Left renal pelvis (tissue), 4 donors: Measurements from ENCODE around the gene GRIK5. TPM values are rescaled to one million over a fixed set of nuclear protein-coding genes. Genes with fewer than 3 reads are reported as not detected.
"Not testable (repeated sequence)": the region's sequence is repeated elsewhere in the genome, so short reads cannot be mapped to it uniquely, and the experiment has no call there.

ENCODE experiments used
- DNase-seq, 4 donors: peaks; one replicate each; pipeline ENCODE4 v3.0.0-alpha.2; 2013; ENCODE audit warnings: low read depth in 4 of 4, low spot score in 3 of 4
- polyA plus RNA-seq, 4 donors: library from polyadenylated mRNA; unstranded; fragments of 120-200 nt; gene quantifications; one replicate each; pipeline ENCODE4 v1.2.1, GENCODE V29; 2013; ENCODE audit not compliant: insufficient read length in 4 of 4

The GRIK5 gene
- polyA plus RNA-seq, 4 donors: 18.3 to 30.7 (median 21.4) TPM

GRCh38 chr19:41994994-41995958 is 74.7 kb downstream of the GRIK5 start:
- DNase-seq: no peak

GRCh38 chr19:41994521-41994971 is 75.5 kb downstream of the GRIK5 start:
- no peak for DNase-seq

GRCh38 chr19:41993612-41994483 is 76.2 kb downstream of the GRIK5 start, which contains the start of gene ATP1A3:
ATP1A3 (minus strand) TSS chr19:41994230; CDS start chr19:41994076, 154 bp downstream.
- no peak for DNase-seq

- DNase-seq: not testable (repeated sequence)
Observed at GRCh38 chr19:41991925-41992569, 78.0 kb downstream of the GRIK5 start.

- no peak for DNase-seq
Observed at GRCh38 chr19:41991025-41991424, 79.0 kb downstream of the GRIK5 start.

- no peak for DNase-seq
Observed at GRCh38 chr19:41990615-41991014, 79.4 kb downstream of the GRIK5 start.

- DNase-seq: no peak
Observed at GRCh38 chr19:41990028-41990427, 80.0 kb downstream of the GRIK5 start.

- no peak for DNase-seq
Observed at GRCh38 chr19:41988947-41989346, 81.1 kb downstream of the GRIK5 start.

GRCh38 chr19:41987141-41987860 is 82.7 kb downstream of the GRIK5 start:
- no peak for DNase-seq

- no peak for DNase-seq
Observed at GRCh38 chr19:41984961-41985360, 85.0 kb downstream of the GRIK5 start.

- DNase-seq: no peak
Observed at GRCh38 chr19:41981724-41982123, 88.3 kb downstream of the GRIK5 start.

- DNase-seq: no peak
Observed at GRCh38 chr19:41978470-41978869, 91.5 kb downstream of the GRIK5 start.

- no peak for DNase-seq
Observed at GRCh38 chr19:41977916-41978315, 92.1 kb downstream of the GRIK5 start.

- DNase-seq: no peak
Observed at GRCh38 chr19:41974652-41975051, 95.4 kb downstream of the GRIK5 start.

GRCh38 chr19:41971363-41971762 is 98.6 kb downstream of the GRIK5 start:
- no peak for DNase-seq

GRCh38 chr19:41969772-41970458 is 100.1 kb downstream of the GRIK5 start:
- DNase-seq: no peak

GRCh38 chr19:41968751-41969595 is 101.0 kb downstream of the GRIK5 start:
- DNase-seq: no peak

- DNase-seq: no peak
Observed at GRCh38 chr19:41967054-41967783, 102.8 kb downstream of the GRIK5 start.
